GM19452 (cell line): Measurements from ENCODE around the gene GPD1.
"Not testable (repeated sequence)": the region's sequence is repeated elsewhere in the genome, so short reads cannot be mapped to it uniquely, and the experiment has no call there.

Experiments
- ATAC-seq: cut with Tn5 transposase; IDR thresholded peaks from one replicate; pipeline ENCODE4 v1.9.1; 2021; ENCODE audit not compliant: unreplicated experiment

GPD1 gene

DNA sequence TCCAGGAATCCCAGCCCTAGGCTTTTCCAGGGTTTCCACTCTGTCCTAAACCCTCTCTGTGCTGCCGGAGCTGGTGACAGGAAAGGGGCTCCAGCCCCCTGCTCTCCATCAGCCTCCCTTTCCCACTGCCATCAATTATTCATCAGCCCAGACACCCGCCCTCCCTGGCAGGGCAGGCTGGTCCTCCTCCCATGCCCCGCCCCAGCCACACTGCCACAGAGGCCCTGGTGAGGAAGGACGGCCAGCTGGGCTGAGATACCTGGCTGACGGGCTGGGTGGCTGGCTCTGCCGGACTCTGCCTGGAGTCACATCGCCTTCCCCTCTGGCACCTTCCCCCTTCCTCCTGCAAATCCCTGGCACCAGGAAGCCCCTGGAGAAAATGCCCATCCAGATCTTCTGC lies 30.6 kb upstream of the GPD1 start:
- ATAC-seq: no peak

DNA sequence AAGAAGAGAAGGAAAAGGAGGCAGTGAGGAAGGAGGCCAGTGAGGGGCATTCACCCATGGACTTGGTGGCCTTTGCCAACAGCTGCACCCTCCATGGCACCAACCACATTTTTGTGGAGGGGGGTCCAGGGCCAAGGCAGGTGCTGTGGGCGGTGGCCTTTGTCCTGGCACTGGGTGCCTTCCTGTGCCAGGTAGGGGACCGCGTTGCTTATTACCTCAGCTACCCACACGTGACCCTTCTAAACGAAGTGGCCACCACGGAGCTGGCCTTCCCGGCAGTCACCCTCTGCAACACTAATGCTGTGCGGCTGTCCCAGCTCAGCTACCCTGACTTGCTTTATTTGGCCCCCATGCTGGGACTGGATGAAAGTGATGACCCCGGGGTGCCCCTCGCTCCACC lies 30.1 kb upstream of the GPD1 start:
- no peak for ATAC-seq

DNA sequence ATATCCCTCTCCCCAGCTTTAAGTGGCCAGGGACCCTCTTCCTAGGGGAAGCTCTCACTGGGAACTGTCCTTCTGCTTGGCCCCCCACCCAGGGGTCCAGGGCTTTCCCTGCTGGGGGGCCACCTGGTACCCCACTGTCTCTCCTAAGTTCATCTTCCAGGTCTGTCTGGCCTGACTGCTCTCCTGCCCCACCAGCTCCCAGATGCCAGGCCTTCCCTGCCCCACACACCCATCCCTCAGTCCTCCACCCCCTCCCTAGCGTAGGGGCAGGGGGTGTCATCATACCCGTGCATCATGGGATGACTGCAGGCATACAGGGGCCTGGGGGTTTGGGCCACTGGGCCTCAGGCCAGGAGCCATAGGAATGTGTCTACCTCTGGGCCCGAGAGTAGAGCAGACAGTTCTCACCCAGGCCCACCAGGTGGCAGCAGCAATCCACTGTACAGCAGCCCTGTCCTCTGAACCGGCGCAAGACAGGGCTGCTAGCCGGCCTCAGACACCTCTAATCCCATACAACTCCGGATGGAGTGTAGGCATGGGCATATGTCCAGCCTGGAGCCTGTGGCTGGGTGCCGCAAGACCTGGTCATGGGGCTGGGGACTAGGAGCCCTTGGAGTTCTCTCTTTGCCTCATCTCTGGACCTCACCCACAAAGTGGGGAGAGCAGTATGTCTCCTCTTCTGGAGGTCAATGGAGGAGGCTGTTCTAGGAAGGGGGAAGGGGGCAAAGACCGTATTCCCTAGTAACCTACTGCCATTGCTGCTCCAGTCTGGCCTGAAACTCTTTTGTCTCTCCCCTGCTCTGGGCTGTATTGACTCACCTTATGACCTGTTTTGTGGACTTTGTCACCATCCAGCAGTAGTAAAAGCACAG lies 28.6 kb upstream of the GPD1 start:
- peak; percentile 61 for ATAC-seq

DNA sequence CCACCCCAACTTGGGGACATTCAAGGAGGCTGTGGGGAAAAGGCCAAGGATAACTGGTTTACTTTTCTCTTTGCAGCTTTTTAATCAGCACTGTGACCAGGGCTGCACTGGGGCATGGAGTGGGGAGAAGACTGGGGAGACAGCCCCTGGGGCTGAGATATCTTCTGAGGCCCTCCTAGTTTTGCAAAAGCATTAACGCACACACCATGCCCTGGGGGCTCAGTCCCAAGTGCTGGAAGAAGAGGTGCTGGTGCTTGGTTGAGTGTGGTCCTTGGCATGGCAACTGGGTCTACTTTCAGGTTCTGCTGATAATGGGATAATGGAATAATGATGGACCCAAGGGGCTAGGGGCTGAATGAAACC lies 28.0 kb upstream of the GPD1 start:
- ATAC-seq: no peak

DNA sequence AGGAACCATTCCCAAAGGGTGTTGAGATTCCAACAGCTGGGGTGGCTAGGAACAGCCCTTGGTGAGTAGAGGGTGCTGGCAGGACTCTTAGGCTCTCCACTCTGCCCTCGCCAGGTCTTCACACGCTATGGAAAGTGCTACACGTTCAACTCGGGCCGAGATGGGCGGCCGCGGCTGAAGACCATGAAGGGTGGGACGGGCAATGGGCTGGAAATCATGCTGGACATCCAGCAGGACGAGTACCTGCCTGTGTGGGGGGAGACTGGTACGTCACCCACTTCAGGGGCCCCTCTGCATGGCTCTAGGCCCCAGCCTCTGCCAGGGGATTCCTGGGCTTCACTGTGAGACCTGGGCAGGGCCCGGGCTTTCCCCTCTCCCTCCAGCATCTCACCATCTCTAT lies 26.7 kb upstream of the GPD1 start:
- no peak for ATAC-seq

DNA sequence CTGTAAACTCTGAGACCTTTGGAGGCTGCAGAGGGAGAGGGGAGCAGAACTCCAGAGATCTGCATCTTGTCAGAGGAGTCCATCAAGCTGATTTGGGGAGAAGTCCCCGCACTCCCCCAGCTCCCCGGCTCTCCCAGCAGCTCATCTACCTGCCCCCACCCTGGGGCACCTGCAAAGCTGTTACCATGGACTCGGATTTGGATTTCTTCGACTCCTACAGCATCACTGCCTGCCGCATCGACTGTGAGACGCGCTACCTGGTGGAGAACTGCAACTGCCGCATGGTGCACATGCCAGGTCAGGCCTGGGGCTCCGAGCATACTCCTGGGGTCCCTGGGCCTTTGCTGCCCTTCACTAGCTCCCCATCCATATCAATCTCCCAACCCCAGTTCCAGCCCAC lies 25.5 kb upstream of the GPD1 start:
- ATAC-seq: no peak

DNA sequence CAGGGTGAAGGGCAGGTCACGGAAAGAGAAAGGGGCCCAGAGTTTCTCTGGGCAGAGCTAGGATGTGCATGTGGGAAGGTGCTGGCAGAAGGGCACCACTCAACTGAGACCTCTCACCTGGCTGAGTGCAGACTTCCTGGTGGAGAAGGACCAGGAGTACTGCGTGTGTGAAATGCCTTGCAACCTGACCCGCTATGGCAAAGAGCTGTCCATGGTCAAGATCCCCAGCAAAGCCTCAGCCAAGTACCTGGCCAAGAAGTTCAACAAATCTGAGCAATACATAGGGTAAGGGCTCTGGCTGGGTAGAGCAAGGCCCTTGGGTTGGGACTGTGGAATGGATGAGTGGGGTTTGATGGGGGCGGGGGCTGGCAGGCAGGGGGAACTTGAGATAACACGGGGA lies 24.0 kb upstream of the GPD1 start:
- ATAC-seq: no peak

DNA sequence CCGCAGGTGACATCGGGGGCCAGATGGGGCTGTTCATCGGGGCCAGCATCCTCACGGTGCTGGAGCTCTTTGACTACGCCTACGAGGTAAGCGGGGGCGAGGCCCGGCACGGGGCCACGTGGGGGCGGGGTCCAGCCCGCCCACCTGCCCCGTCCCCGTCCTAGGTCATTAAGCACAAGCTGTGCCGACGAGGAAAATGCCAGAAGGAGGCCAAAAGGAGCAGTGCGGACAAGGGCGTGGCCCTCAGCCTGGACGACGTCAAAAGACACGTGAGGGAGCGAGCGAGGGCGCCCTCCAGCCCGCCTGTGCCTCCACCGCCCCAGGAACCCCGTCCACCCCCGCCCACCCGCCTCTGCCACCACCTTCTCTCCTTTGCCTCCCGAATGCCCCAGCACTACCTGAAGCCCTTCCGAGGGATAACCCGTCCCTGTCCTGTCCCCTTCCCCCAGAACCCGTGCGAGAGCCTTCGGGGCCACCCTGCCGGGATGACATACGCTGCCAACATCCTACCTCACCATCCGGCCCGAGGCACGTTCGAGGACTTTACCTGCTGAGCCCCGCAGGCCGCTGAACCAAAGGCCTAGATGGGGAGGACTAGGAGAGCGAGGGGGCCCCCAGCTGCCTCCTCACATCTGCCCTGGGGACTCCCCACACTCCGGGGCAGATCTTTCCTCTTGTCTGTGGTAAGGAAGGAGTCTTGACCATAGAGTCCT lies 22.6 kb upstream of the GPD1 start:
- no peak for ATAC-seq

DNA sequence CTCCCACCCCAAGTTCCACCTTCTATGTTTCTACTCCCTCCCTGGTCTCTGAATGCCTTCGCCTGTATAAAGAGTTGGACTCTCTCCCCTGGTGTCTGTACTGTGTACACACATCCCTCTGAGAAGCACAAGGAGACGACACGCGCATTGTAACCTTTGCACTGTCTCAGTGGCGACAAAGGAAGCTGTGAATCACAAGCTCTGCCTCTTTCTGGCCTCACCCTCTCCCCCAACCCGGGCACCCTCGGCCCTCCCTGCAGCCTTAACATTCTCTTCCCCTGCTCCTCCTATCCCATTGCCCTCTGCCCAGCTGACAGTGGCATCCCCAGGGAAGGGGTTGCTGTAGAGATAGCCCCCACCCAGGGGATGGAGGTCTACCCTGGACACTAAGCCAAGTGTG lies 21.2 kb upstream of the GPD1 start:
- no peak for ATAC-seq

DNA sequence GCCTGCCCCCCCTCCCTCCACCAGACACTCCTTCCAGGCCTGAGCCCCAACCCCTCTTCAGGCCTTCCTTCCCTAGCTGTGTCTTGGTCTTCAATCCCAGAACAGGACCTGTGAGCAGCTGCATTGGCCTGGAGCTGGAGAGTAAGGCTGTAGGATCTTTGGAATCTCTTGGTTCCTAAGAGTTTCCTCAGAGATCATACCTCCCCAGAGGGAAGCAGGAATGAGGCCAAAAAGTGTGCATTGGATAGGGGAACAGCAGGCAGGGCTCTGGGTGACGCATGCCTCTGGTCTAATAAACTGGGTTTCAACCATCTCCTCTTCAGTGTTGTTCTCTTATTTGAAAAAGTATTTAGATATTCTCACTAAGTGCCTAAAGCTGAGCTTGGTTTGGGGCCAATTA lies 20.5 kb upstream of the GPD1 start:
- ATAC-seq: no peak

DNA sequence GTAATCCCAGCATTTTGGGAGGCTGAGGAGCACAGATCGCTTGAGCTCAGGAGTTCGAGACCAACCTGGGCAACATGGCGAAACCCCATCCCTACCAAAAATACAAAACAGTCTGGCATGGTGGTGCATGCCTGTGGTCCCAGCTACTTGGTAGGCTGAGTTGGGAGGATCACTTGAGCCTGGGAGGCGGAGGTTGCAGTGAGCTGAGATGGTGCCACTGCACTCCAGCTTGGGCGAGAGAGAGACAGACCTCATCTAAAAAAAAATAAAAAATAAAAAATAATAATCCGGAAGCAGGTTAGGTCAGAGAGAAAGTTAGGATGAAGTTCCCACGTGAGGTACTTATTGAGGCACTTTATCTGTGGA lies 19.4 kb upstream of the GPD1 start:
- ATAC-seq: not testable (repeated sequence)

GRCh38 chr12:50084775-50085614 lies 18.8 kb upstream of the GPD1 start, which contains the start of gene SMARCD1:
TSS of gene SMARCD1 (plus strand) at chr12:50085342. CDS start at chr12:50085370, 28 bp downstream.
- ATAC-seq: peak; percentile 82

GRCh38 chr12:50085615-50086072 lies 18.2 kb upstream of the GPD1 start:
- peak; percentile 14 for ATAC-seq

- ATAC-seq: no peak
Measured at GRCh38 chr12:50086148-50086547, 17.7 kb upstream of the GPD1 start.

- ATAC-seq: no peak
Measured at GRCh38 chr12:50087151-50087550, 16.7 kb upstream of the GPD1 start.

DNA sequence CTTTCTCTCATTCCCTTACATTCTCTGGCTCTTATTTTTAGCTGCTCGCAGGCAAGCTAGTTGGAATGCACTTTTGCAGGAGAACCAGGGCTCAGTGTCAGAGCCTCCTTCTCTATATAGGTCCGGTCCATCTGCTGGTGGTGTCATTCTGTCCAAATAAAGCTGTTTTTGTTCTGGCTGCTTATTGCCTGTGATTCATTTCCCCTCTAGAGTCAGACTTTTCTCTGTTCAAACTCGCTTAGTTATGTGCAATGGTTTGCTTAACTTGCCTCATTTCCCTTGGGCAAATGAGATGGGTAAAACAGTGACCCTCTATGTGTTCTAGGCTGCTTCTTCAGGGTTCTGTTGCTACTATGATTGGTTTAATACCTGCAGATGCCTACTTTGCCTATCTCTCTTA lies 15.8 kb upstream of the GPD1 start:
- ATAC-seq: no peak

DNA sequence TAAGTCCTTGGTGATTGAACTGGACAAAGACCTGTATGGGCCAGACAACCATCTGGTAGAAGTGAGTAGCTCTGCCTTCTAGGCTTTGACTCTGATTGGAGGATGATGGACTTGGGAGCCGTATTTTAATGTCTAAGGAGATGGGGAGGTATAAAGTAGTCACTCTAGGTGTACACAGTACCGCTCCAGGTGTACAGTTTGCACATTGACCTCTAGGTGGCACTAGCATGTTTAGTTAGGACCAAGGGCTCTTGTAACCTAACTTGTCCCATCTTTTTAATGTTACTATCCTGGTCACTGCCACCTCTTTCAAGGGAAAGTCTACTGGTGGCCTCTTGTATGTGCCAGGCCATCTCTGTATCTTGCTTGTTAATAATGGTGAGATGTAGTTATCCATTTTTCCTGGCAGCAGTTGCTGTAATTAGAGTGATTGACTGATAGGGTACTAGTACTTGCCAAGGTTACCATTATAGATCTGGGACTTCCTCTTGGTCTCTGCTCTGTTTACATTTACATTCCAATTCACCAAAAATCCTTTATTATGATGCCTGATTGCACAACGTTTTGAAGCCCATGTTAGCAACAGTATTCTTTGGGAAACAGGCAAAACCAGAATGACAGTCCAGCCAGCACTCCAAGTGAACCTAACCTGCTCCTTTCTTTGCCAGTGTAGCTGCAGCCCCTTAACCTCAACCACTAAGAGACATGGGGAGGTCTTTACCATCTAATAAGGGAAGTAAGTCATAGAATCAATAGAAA lies 15.1 kb upstream of the GPD1 start:
- no peak for ATAC-seq

GRCh38 chr12:50089730-50090129 lies 14.1 kb upstream of the GPD1 start:
- ATAC-seq: no peak

DNA sequence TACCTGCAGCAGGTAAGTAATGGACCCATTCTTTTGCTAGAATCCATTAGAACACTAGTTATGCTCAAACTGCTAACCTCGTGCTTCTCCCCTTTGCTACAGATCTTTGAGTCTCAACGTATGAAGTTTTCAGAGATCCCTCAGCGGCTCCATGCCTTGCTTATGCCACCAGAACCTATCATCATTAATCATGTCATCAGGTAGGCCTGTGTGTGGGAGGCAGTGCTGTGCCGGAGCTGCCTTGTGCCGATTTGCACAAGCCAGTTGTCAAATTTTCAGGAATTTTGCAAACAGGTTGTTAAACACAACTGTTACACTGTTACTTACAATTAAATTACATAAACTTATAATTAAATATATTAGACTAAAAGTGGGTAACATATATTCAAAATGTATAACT lies 13.4 kb upstream of the GPD1 start:
- ATAC-seq: no peak

DNA sequence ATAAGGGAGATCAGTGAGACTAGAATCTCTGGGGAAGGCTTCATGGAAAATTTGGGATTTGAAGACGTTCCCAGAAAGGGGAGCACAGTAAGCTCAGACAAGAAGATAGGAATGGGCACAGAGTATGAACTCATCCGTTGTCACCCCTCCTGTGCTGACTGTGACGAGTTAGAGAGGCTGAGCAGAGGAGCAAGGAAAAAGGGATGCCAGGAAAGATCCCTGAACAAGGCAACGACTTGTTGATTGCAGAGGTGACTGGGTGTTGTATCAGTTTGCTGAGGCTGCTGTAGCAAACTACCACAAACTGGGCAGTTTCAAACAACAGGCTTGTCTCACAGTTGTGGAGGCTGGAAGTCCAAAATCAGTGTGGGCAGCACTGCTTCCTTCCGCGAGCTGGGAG lies 5.9 kb upstream of the GPD1 start:
- ATAC-seq: no peak
